Posterior cingulate gyrus (tissue), 11 donors: ENCODE data around the gene EHD3.
"Not testable (repeated sequence)": the region's sequence is repeated elsewhere in the genome, so short reads cannot be mapped to it uniquely, and the experiment has no call there.

Source experiments
- DNase-seq, 10 donors: peaks; one replicate each; pipeline versions ENCODE4 v3.0.0 to v3.0.0-alpha.2; 2020 to 2021; ENCODE audit warnings: mixed read lengths in 3 of 10
- intact Hi-C: fragments of 100-400 bp; cut with DNase I; formaldehyde crosslinking; loops from one replicate; pipeline ENCODE4 v1.15.1; 2023

EHD3 gene

DNA sequence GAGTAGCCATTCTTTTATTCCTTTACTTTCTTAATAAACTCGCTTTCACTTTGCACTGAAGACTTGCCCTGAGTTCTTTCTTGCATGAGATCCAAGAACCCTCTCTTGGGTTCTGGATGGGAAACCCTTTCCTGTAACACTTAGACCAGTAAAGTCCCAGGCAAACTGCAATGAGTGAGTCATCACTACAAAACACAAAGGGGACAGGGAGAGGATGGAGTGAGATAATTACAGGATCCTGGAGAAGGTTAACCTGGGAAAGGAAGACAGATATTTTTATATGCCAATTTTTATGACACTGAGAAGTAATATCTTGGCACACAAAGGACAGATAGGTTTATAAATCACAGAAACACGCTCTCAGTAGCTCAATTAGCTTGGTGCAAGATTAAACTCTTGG is 48.7 kb downstream of the EHD3 start:
- intact Hi-C loops, result no loop called here
- no peak for DNase-seq

- intact Hi-C loops, DNase-seq: not testable (repeated sequence)
Observed at GRCh38 chr2:31283193-31283919, 49.4 kb downstream of the EHD3 start.

- intact Hi-C loops, result no loop called here
- DNase-seq, result no peak
Observed at GRCh38 chr2:31284107-31284506, 50.2 kb downstream of the EHD3 start.

DNA sequence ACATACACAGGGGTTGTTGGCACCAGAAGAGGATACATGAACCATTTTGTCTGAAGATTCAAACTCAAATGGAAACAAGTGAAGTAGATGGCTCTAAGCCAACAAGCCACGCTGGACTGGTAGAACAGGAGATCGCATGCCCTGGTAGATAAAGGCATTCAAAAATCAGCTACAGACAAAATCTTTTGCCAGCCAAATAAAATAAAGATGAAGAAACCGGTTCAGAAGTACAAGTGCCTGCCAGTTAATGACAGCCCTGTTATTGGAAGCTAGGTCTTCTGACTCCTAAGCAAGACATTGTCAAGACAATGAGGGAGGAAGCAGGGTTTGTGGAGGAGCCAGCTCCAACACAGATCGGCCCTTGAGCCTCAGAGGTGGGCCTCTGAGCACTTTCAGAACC is 52.3 kb downstream of the EHD3 start:
- intact Hi-C loops, result no loop called here
- DNase-seq, result no peak

DNA sequence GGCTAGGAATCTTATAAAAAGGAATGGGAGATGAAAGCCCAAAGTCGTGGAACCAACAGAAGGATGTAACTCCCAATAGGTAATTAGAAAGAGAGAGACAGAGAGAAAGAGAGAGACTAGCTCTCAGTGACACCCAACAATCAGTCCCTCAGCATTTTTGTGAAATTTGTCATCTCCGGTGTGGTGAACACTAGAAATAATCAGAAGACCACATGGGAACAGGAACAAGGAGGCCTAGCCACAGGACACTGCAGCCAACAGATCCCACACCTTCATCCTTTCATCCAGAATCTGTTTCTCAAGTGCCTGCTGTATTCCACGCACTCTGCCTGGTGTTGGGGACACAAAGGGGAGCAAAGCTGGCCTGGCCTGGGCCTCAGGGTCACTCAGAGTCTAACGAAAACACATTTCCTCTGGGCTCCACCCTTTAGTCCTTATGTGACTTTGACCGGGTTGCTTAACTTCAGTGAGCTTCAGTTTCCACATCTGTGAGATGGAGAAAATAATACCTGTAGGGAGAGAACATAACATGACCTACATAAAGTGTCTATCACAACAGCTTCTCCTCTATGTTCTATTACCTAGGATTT is 53.1 kb downstream of the EHD3 start:
- intact Hi-C loops, result no loop called here
- no peak for DNase-seq

GRCh38 chr2:31287654-31288053 is 53.7 kb downstream of the EHD3 start:
- intact Hi-C loops, result no loop called here
- no peak for DNase-seq

- no peak for DNase-seq
- intact Hi-C loops, result no loop called here
Observed at GRCh38 chr2:31294196-31294595, 60.2 kb downstream of the EHD3 start.

DNA sequence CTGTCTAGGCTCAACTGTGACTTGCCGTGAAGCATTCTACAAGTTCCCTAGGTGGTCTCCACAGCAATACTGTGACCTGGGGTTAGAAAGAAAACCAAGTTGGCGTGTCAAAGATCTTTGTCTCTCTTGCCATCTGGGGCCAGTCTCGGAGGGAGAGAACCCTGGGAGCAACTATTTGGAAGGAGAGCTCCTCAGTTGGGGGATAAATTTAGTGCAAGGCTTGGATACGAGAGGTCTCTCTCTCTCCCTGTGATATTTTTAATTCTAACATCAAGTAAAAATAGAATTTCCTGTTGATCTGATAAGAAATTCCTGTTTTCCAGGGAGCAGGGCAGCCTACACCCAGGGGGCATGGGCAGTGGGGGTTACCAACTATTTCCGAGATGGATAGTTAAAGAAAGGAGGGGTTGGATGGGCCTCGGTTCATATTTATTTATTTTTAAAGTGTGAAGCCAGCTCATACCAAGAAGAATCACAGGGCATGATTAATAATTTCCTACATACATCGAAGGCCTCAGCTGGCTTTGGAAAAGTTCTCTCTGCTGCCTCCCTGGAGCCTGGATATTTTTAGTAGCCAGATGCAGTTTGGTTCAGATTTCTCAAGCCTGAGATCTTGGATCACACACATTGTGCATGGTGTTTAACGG is 62.8 kb downstream of the EHD3 start:
- DNase-seq, result peak in 1 of 10 donors; percentile 5
- intact Hi-C loops, result no loop called here

DNA sequence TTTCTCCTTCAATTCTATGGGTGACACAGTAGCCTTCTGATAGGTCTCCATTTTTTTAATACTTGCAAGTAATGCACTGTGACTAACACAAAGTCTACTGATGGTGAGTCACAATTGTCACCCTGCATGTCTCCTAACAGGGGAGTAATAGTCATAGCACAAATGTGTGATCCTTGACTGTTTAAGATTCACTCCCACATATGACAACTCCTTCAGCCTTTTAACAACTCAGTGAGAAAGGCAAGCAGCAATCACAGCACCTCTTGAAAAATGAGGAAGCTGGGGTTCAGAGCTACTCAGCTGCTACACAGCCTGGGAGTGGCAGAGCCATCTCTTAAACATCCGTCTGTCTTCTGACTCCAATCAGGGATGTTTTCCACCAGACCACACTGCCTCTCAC is 63.8 kb downstream of the EHD3 start:
- intact Hi-C loops, result no loop called here

DNA sequence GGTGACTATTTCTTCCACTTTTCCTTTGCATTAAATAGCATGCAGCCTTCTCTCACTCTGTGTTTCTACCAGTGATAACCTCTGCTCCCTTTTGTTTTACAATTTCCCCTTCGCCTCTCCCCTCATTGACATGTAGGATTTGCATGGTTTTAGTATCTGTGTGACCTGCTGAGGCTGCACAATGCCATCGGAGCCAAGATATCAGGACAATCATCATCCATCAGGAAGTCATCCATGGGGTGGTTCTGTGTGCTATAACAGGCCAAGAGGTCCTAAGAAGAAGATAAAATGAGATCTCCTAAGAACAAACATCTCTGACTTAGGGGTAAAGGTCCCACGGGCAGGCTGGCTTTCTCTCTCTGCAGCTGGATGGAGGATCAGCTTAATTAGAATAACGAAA is 65.6 kb downstream of the EHD3 start:
- intact Hi-C loops, result no loop called here
- no peak for DNase-seq

More for the DNA sequence above, 63.8 kb downstream of the EHD3 start:
- DNase-seq, result peak in 3 of 10 donors; percentile 14 to 82 (median 14)

- no peak for DNase-seq
Observed at GRCh38 chr2:31300309-31300708, 66.4 kb downstream of the EHD3 start.

GRCh38 chr2:31302940-31303563 is 69.1 kb downstream of the EHD3 start:
- no peak for DNase-seq
- intact Hi-C loops, result no loop called here

More at GRCh38 chr2:31300309-31300708, 66.4 kb downstream of the EHD3 start:
- intact Hi-C loops, result no loop called here

GRCh38 chr2:31304816-31305215 is 70.9 kb downstream of the EHD3 start:
- no peak for DNase-seq
- intact Hi-C loops, result no loop called here

DNA sequence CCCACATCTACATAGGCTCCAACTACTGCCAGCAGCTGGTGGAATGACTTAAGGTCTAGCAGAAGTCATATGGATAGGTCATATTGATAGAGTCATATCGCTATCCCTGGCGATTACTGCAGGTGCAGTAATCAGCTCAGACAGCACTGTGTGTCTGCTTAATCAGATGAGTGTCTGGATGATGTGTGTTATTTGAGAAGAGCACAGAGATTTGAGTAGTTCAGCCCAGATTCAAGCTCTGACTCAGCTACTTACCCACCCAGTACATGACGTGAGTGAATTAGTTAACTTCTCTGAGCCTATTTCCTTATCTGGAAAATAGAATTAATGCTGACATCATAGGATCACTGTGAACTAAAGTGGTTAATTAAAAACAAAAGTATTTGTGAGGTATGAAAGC is 78.9 kb downstream of the EHD3 start:
- intact Hi-C loops, result no loop called here
- DNase-seq, result no peak

DNA sequence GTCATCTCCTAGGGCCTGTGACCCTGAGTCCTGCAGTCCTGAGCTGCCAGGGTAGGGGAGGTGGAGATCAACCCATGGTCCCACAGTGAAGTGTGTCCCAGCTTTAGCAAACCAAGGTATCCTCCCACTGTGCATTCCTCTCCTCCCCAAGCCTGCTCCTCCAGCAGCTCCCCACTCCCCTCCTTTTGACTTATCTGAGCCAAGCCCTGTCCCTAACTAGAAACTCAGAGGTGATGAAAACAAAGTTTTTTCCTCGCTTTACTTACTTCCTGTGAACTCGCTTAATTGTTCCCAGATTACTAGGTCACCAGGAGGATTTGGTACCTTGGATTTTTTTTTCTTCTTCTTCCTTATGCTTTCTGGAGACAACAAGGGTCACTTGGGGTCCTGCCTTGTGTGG is 80.8 kb downstream of the EHD3 start:
- intact Hi-C loops, result no loop called here
- DNase-seq, result no peak

GRCh38 chr2:31317396-31317795 is 83.4 kb downstream of the EHD3 start:
- intact Hi-C loops, result no loop called here
- no peak for DNase-seq

- no peak for DNase-seq
- intact Hi-C loops, result no loop called here
Observed at GRCh38 chr2:31318361-31319336, 84.7 kb downstream of the EHD3 start.
